Cardiac muscle cell (in vitro differentiated cells and primary cell): ENCODE measurements around the gene MYH2. TPM values are rescaled to one million over a fixed set of nuclear protein-coding genes. Genes with fewer than 3 reads are reported as not detected.
"Not testable (repeated sequence)": the region's sequence is repeated elsewhere in the genome, so short reads cannot be mapped to it uniquely, and the experiment has no call there.

Experiments
- DNase-seq, 2 donors: peaks; one replicate each; pipeline versions ENCODE4 v3.0.0 to v3.0.0-alpha.2; 2010 to 2017; ENCODE audit warnings: low read depth in 1 of 2, low spot score in 1 of 2
- H3K27ac ChIP-seq: fragments of 200-600 bp; sonication (generic); 2 replicates; pipeline ENCODE4 v1.5.1; 2016
- H3K27me3 ChIP-seq: fragments of 200-600 bp; sonication (generic); 2 replicates; pipeline ENCODE4 v1.6.0; 2016; ENCODE audit warnings: control low read depth
- H3K36me3 ChIP-seq: fragments of 200-600 bp; sonication (generic); 2 replicates; pipeline ENCODE4 v1.5.1; 2016; ENCODE audit warnings: control low read depth
- H3K4me1 ChIP-seq: fragments of 200-600 bp; sonication (generic); 2 replicates; pipeline ENCODE4 v1.8.1; 2017; ENCODE audit warnings: low read depth, mild to moderate bottlenecking, mixed run types
- H3K4me3 ChIP-seq: fragments of 200-600 bp; sonication (generic); 2 replicates; pipeline ENCODE4 v1.5.1; 2016; ENCODE audit warnings: mild to moderate bottlenecking
- H3K9me3 ChIP-seq: fragments of 200-600 bp; sonication (generic); 2 replicates; pipeline ENCODE4 v1.5.1; 2017; ENCODE audit warnings: low read depth, mild to moderate bottlenecking, control low read depth
- CTCF ChIP-seq: IDR thresholded peaks from 2 replicates; pipeline ENCODE4 v1.5.1; 2012; ENCODE audit warnings: low read depth, mild to moderate bottlenecking, low read length
- polyA plus RNA-seq: library from polyadenylated mRNA; unstranded; fragments of >200 nt; fragmentation: Nextera tagmentation; extraction: Ambion mirVana; gene quantifications from 2 replicates; pipeline ENCODE4 v1.2.1, GENCODE V29; 2016
- total RNA-seq: library from RNA; depleted of rRNA; stranded (reverse); fragments of >200 nt; gene quantifications from 2 replicates; pipeline ENCODE4 v1.2.3, GENCODE V29; 2016

The MYH2 gene
- total and polyA plus RNA-seq, 2 experiments from 2014 or later = not detected

DNA sequence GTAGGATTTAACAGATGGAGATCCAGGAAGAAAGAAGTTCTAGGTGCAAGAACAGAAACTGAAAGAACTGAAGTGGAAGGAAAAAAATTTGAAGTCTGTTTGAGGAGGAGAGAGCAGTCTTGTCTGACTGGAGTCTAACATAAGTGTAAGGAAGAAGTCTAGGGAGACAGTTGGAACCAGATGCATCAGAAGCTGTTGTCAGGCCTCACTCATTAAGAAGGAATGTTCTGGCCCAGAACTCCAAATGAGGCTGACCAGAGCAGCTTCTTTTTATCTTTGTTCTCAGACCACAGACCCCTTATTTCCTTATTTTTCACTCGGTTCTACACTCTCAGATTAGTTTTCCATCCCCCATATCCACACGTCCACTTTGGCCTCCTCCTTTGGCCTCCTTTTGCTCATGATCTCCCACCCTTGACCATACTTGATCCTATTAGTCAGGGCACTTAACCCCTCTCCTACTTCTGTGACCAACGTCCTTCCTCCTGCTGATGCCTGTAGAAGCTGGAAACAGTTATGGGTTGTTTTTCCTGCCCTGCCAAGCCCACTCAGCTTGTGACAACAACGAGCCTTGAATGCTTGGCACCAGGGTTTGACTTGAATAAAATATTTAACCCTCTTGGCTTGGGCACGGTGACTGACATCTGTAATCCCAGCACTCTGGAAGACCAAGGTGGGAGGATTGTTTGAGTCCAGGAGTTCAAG, 7.0 kb upstream of the MYH2 start:
- TF ChIP-seq CTCF = no peak
- H3K9me3 ChIP-seq = no peaks in the 10 kb centered on the region

GRCh38 chr17:10550014-10550413, 556 bp upstream of the MYH2 start:
- Histone ChIP-seq H3K4me1 (no peaks in the 10 kb centered on the region), H3K9me3 (no peaks in the 10 kb centered on the region), H3K36me3 (no peaks in the 10 kb centered on the region), H3K27ac (no peak overlapping the region), H3K4me3 (no peak overlapping the region), H3K27me3 (no peaks in the 10 kb centered on the region)
- no peak for TF ChIP-seq CTCF
- no peak for DNase-seq

More for the DNA sequence above, 7.0 kb upstream of the MYH2 start:
- no peaks in the 10 kb centered on the region for H3K27me3 ChIP-seq
- peak in 1 of 2 donors; percentile 48 for DNase-seq
- no peak overlapping the region for H3K27ac ChIP-seq
- no peaks in the 10 kb centered on the region for H3K36me3 ChIP-seq
- H3K4me3 ChIP-seq = no peak overlapping the region
- no peaks in the 10 kb centered on the region for H3K4me1 ChIP-seq

- Histone ChIP-seq H3K9me3 (no peaks in the 10 kb centered on the region), H3K27me3 (no peaks in the 10 kb centered on the region), H3K4me1 (no peaks in the 10 kb centered on the region), H3K36me3 (no peaks in the 10 kb centered on the region), H3K4me3 (no peak overlapping the region), H3K27ac (no peak overlapping the region)
- DNase-seq = no peak
- no peak for TF ChIP-seq CTCF
Observed at GRCh38 chr17:10547351-10547750, 2.1 kb downstream of the MYH2 start.

GRCh38 chr17:10543486-10543885, 6.0 kb downstream of the MYH2 start:
- not testable (repeated sequence) for H3K27ac ChIP-seq, H3K9me3 ChIP-seq, H3K27me3 ChIP-seq

GRCh38 chr17:10541179-10541578, 8.3 kb downstream of the MYH2 start:
- not testable (repeated sequence) for DNase-seq, H3K36me3 ChIP-seq

More at GRCh38 chr17:10543486-10543885, 6.0 kb downstream of the MYH2 start:
- not testable (repeated sequence) for H3K4me3 ChIP-seq, H3K36me3 ChIP-seq, H3K4me1 ChIP-seq, DNase-seq

GRCh38 chr17:10532026-10532425, 17.4 kb downstream of the MYH2 start:
- no peaks in the 10 kb centered on the region for H3K4me1 ChIP-seq
- no peak overlapping the region for H3K4me3 ChIP-seq
- H3K27me3 ChIP-seq = no peaks in the 10 kb centered on the region
- DNase-seq = no peak
- no peaks in the 10 kb centered on the region for H3K9me3 ChIP-seq
- no peak overlapping the region for H3K27ac ChIP-seq
- no peaks in the 10 kb centered on the region for H3K36me3 ChIP-seq
- TF ChIP-seq CTCF = no peak

More at GRCh38 chr17:10541179-10541578, 8.3 kb downstream of the MYH2 start:
- not testable (repeated sequence) for H3K27me3 ChIP-seq, H3K4me3 ChIP-seq, H3K4me1 ChIP-seq, H3K27ac ChIP-seq, H3K9me3 ChIP-seq
